Smooth muscle cell (in vitro differentiated cells): ENCODE measurements around the gene ALDH9A1. TPM values are rescaled to one million over a fixed set of nuclear protein-coding genes. Genes with fewer than 3 reads are reported as not detected.
"Not testable (repeated sequence)": the region's sequence is repeated elsewhere in the genome, so short reads cannot be mapped to it uniquely, and the experiment has no call there.

Experiments
- DNase-seq: peaks from one replicate; lab custom pipeline; 2025; ENCODE audit not compliant: unreplicated experiment; lab: John Stamatoyannopoulos, UW
- H2AFZ ChIP-seq: fragments of 200-600 bp; sonication (generic); 2 replicates; pipeline ENCODE4 v1.6.0; 2016; ENCODE audit warnings: antibody characterized with exemption, low read depth, mild to moderate bottlenecking
- H3F3A ChIP-seq: fragments of 200-600 bp; sonication (generic); 2 replicates; pipeline ENCODE4 v1.6.0; 2017; ENCODE audit warnings: antibody characterized with exemption, low read depth
- H3K27ac ChIP-seq: fragments of 200-600 bp; sonication (generic); 2 replicates; pipeline ENCODE4 v1.5.1; 2016; ENCODE audit warnings: low read depth, mild to moderate bottlenecking
- H3K27me3 ChIP-seq: fragments of 200-600 bp; sonication (generic); 2 replicates; pipeline ENCODE4 v1.6.1; 2016; ENCODE audit warnings: low read depth, mild to moderate bottlenecking
- H3K36me3 ChIP-seq: fragments of 200-600 bp; sonication (generic); 2 replicates; pipeline ENCODE4 v1.5.1; 2016; ENCODE audit warnings: low read depth
- H3K4me1 ChIP-seq: fragments of 200-600 bp; sonication (generic); 2 replicates; pipeline ENCODE4 v1.5.1; 2016; ENCODE audit warnings: low read depth
- H3K4me2 ChIP-seq: fragments of 200-600 bp; sonication (generic); 2 replicates; pipeline ENCODE4 v1.6.0; 2016; ENCODE audit warnings: mild to moderate bottlenecking
- H3K4me3 ChIP-seq: fragments of 200-600 bp; sonication (generic); 2 replicates; pipeline ENCODE4 v1.5.1; 2016; ENCODE audit warnings: mild to moderate bottlenecking
- H3K79me2 ChIP-seq: fragments of 200-600 bp; sonication (generic); 2 replicates; pipeline ENCODE4 v1.6.0; 2016; ENCODE audit warnings: low read depth, mild to moderate bottlenecking
- H3K9ac ChIP-seq: fragments of 200-600 bp; sonication (generic); 2 replicates; pipeline ENCODE4 v1.6.0; 2016; ENCODE audit warnings: low read depth
- H3K9me3 ChIP-seq: fragments of 200-600 bp; sonication (generic); replicated peaks from 2 replicates; pipeline ENCODE4 v1.5.1; 2016; ENCODE audit warnings: low read depth
- H4K20me1 ChIP-seq: fragments of 200-600 bp; sonication (generic); 2 replicates; pipeline ENCODE4 v1.6.0; 2016; ENCODE audit warnings: low read depth
- CTCF ChIP-seq: fragments of 200-600 bp; sonication (generic); IDR thresholded peaks from 2 replicates; pipeline ENCODE4 v1.5.1; 2017; ENCODE audit warnings: borderline replicate concordance, mild to moderate bottlenecking, antibody characterized with exemption; ENCODE audit not compliant: insufficient read depth, poor library complexity, severe bottlenecking
- WGBS: methylation state at CpG from one replicate; pipeline ENCODE4 v1.1.7; 2016; ENCODE audit warnings: low lambda C conversion rate; 5-methylcytosine and 5-hydroxymethylcytosine counted together
- polyA plus RNA-seq: library from polyadenylated mRNA; unstranded; fragments of >200 nt; fragmentation: Nextera tagmentation; extraction: Ambion mirVana; gene quantifications from 2 replicates; pipeline ENCODE4 v1.2.1, GENCODE V29; 2016
- total RNA-seq: library from RNA; depleted of rRNA; stranded (reverse); fragments of >200 nt; gene quantifications from 2 replicates; pipeline ENCODE4 v1.2.3, GENCODE V29; 2014

The ALDH9A1 gene
- total and polyA plus RNA-seq, 2 experiments from 2014 or later: 31.5 to 76.8 TPM

DNA sequence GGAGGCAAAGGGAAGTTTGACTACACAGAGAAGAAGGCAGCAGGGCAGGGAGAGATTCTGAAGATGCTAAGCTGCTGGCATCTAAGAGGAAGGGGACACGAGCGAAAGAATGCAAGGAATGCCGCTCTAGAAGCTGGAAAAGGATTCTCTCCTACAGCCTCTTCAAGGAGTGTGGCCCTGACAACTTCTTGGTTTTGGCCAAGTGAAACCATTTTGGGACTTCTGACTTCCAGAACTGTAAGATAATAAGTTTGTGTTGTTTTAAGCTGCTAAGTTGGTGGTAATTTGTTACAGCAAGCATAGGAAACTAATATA is 38.8 kb downstream of the ALDH9A1 start:
- Histone ChIP-seq H3F3A (no peaks in the 10 kb centered on the region), H4K20me1 (no peaks in the 10 kb centered on the region), H3K9me3 (no peaks in the 10 kb centered on the region), H2AFZ (no peak overlapping the region), H3K27me3 (no peaks in the 10 kb centered on the region), H3K27ac (no peak overlapping the region), H3K4me1 (peaks cover 5% of the 10 kb centered on the region), H3K4me3 (no peak overlapping the region), H3K79me2 (no peaks in the 10 kb centered on the region), H3K36me3 (peaks cover 4% of the 10 kb centered on the region), H3K9ac (no peak overlapping the region), H3K4me2 (no peak overlapping the region)
- no peak for DNase-seq
- no peak for TF ChIP-seq CTCF
- 57% methylated on average over 3 of the region's 3 CpGs for WGBS

DNA sequence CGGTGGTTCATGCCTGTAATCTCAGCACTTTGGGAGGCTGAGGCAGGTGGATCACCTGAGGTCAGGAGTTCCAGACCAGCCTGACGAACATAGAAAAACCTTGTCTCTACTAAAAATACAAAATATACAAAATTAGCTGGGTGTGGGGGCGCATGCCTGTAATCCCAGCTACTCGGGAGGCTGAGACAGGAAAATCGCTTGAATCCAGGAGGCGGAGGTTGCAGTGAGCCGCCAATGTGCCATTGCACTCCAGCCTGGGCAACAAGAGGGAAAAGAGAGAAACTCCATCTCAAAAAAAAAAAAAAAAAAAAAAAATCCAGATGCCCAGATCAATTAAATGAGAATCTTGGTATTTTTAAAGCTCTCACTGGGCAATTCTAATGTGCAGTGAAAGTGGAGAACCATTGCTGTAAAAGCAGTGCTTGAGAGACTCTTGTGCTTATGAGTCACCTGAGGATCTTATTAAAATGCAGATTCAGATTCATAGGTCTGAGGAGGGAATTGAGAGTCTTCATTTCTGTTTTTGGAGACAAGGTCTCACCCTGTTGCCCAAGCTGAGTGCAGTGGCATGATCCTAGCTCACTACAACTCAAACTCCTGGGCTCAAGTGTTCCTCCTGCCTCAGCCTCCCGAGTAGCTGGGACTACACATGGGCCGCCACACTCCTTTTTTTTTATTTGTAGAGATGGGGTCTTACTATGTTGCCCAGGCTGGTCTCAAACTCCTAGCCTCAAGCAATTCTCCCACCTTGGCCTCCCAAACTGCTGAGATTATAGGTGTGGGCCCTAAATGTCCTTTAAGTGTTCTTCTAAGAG is 39.4 kb downstream of the ALDH9A1 start:
- H3K79me2 ChIP-seq, H3K4me1 ChIP-seq, H3F3A ChIP-seq: not testable (repeated sequence)

GRCh38 chr1:165650981-165651625 is 47.3 kb downstream of the ALDH9A1 start:
- Histone ChIP-seq H2AFZ (no peak overlapping the region), H3K4me2 (no peak overlapping the region), H3K27ac (no peak overlapping the region), H3K4me3 (no peak overlapping the region), H4K20me1 (peaks cover 64% of the 10 kb centered on the region), H3F3A (no peaks in the 10 kb centered on the region), H3K4me1 (no peaks in the 10 kb centered on the region), H3K36me3 (peaks cover 4% of the 10 kb centered on the region), H3K9me3 (no peaks in the 10 kb centered on the region), H3K79me2 (peaks cover 16% of the 10 kb centered on the region), H3K27me3 (no peaks in the 10 kb centered on the region), H3K9ac (no peak overlapping the region)
- no peak for DNase-seq
- no peak for TF ChIP-seq CTCF
- WGBS: 88% methylated on average over 9 of the region's 9 CpGs

More for the DNA sequence above, 39.4 kb downstream of the ALDH9A1 start:
- not testable (repeated sequence) for H3K4me3 ChIP-seq, H3K9ac ChIP-seq, H3K27ac ChIP-seq, H4K20me1 ChIP-seq, H3K36me3 ChIP-seq, H2AFZ ChIP-seq, H3K27me3 ChIP-seq, DNase-seq, H3K9me3 ChIP-seq, H3K4me2 ChIP-seq
- WGBS: 96% methylated on average over 9 of the region's 9 CpGs

DNA sequence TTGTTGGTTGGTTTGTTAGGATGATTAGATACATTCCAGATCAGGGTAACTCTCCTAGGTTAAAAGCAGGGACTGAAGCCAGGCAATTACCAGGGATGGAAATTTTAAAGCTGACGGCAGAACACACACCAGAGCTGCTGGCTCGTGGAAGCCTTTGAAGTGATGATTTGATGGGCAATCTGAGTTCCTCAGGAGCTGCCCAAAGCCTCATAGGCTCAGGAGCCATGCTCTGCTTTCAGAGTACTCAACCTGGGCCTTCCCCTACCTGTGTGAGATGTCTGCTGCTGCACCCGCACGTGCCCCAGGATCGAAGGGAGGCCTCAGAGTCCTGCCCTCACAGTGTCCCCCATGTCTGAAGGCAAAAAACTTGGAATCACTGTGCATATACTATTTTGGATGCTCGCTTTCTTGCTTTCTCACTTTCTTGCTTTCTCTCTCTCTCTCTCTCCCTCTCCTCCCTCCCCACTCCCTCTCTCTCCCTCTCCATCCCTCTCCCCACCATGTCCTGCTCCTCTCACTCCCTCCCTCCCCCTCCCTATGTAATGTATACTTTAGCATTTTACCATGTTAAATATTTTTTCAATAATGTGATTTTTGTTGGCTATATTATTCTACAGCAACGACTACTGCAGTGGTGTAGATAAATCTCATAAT is 49.3 kb downstream of the ALDH9A1 start:
- H2AFZ ChIP-seq: no peak overlapping the region
- H3K9ac ChIP-seq: no peak overlapping the region

More for the DNA sequence above, 49.3 kb downstream of the ALDH9A1 start:
- Histone ChIP-seq H3K4me1 (no peaks in the 10 kb centered on the region), H4K20me1 (peaks cover 85% of the 10 kb centered on the region), H3K36me3 (no peaks in the 10 kb centered on the region), H3K27ac (no peak overlapping the region), H3K79me2 (peaks cover 22% of the 10 kb centered on the region), H3K4me2 (no peak overlapping the region), H3K4me3 (no peak overlapping the region), H3F3A (no peaks in the 10 kb centered on the region), H3K27me3 (no peaks in the 10 kb centered on the region), H3K9me3 (no peaks in the 10 kb centered on the region)
- TF ChIP-seq CTCF: no peak
- WGBS: 78% methylated on average over 7 of the region's 7 CpGs
- no peak for DNase-seq
